Thoracic aorta (tissue), 2 donors: ENCODE data around the gene PCDHA8. TPM values are rescaled to one million over a fixed set of nuclear protein-coding genes. Genes with fewer than 3 reads are reported as not detected.

Experiments used
- ATAC-seq: fragments of 150-250 bp; one replicate; pipeline ENCODE4 v1.8.0; 2017; ENCODE audit warnings: low read depth; ENCODE audit not compliant: insufficient number of reproducible peaks, low FRiP score
- DNase-seq: peaks from one replicate; pipeline ENCODE4 v3.0.0-alpha.2; 2020; ENCODE audit warnings: low spot score
- H3K27ac ChIP-seq, 2 donors: fragments of 200-600 bp; sonication (generic); 1 replicate in 1 of 2; 2 replicates in 1 of 2; pipeline ENCODE4 v1.5.1; 2016; ENCODE audit warnings: mild to moderate bottlenecking in 2 of 2, moderate library complexity in 2 of 2
- H3K27me3 ChIP-seq: fragments of 200-600 bp; sonication (generic); replicated peaks from 2 replicates; pipeline ENCODE4 v1.6.0; 2016; ENCODE audit warnings: mild to moderate bottlenecking; ENCODE audit not compliant: insufficient read depth
- H3K36me3 ChIP-seq: fragments of 200-600 bp; sonication (generic); one replicate; pipeline ENCODE4 v1.5.1; 2016
- H3K4me1 ChIP-seq, 2 donors: fragments of 200-600 bp; sonication (generic); 1 replicate in 1 of 2; 2 replicates in 1 of 2; pipeline versions ENCODE4 v1.5.1 to v1.6.0; 2016; ENCODE audit warnings: low read depth in 2 of 2, mild to moderate bottlenecking in 1 of 2; ENCODE audit not compliant: control insufficient read depth in 1 of 2
- H3K4me3 ChIP-seq: fragments of 200-600 bp; sonication (generic); 2 replicates; pipeline ENCODE4 v1.5.1; 2016; ENCODE audit warnings: mild to moderate bottlenecking
- H3K9me3 ChIP-seq: fragments of 200-600 bp; sonication (generic); 2 replicates; pipeline ENCODE4 v1.5.1; 2016
- total RNA-seq, 2 donors: library from RNA; depleted of rRNA; stranded (reverse); fragments of >200 nt; gene quantifications; one replicate each; pipeline versions ENCODE4 v1.1.0 to v1.2.3, GENCODE V29; 2016
- TF ChIP-seq, protein P1 (sequence below): fragments of 200-600 bp; sonication (generic); IDR thresholded peaks from one replicate; pipeline ENCODE4 v1.5.1; 2019; ENCODE audit warnings: antibody characterized with exemption

The PCDHA8 gene
- total RNA-seq, 2 donors from 2014 or later = 0.14 TPM; not detected in 1

DNA sequence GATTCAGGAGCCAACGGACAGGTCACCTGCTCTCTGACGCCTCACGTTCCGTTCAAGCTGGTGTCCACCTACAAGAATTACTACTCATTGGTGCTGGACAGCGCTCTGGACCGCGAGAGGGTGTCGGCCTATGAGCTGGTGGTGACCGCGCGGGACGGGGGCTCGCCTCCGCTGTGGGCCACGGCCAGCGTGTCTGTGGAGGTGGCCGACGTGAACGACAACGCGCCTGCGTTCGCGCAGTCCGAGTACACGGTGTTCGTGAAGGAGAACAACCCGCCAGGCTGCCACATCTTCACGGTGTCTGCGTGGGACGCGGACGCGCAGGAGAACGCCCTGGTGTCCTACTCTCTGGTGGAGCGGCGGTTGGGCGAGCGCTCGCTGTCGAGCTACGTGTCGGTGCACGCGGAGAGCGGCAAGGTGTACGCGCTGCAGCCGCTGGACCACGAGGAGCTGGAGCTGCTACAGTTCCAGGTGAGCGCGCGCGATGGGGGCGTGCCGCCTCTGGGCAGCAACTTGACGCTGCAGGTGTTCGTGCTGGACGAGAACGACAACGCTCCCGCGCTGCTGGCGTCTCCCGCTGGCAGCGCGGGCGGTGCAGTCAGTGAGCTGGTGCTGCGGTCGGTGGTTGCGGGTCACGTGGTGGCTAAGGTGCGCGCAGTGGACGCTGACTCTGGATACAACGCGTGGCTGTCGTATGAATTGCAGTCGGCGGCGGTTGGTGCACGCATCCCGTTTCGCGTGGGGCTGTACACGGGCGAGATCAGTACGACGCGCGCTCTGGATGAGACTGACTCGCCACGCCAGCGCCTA is 16.4 kb downstream of the PCDHA8 start:
- Histone ChIP-seq H3K4me3 (no peak overlapping the region), H3K9me3 (peaks cover 30% of the 10 kb centered on the region), H3K36me3 (no peaks in the 10 kb centered on the region), H3K27me3 (no peaks in the 10 kb centered on the region), H3K27ac (no peak overlapping the region), H3K4me1 (no peaks in the 10 kb centered on the region)
- TF ChIP-seq, protein P1, sequence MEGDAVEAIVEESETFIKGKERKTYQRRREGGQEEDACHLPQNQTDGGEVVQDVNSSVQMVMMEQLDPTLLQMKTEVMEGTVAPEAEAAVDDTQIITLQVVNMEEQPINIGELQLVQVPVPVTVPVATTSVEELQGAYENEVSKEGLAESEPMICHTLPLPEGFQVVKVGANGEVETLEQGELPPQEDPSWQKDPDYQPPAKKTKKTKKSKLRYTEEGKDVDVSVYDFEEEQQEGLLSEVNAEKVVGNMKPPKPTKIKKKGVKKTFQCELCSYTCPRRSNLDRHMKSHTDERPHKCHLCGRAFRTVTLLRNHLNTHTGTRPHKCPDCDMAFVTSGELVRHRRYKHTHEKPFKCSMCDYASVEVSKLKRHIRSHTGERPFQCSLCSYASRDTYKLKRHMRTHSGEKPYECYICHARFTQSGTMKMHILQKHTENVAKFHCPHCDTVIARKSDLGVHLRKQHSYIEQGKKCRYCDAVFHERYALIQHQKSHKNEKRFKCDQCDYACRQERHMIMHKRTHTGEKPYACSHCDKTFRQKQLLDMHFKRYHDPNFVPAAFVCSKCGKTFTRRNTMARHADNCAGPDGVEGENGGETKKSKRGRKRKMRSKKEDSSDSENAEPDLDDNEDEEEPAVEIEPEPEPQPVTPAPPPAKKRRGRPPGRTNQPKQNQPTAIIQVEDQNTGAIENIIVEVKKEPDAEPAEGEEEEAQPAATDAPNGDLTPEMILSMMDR = no peak
- ATAC-seq (no peak), DNase-seq (no peak)

DNA sequence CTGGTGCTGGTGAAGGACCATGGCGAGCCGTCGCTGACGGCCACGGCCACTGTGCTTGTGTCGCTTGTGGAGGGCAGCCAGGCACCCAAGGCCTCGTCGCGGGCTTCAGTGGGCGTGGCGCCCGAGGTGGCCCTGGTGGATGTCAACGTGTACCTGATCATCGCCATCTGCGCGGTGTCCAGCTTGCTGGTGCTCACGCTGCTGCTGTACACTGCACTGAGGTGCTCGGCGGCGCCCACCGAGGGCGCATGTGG is 16.9 kb downstream of the PCDHA8 start:
- Histone ChIP-seq H3K4me3 (no peak overlapping the region), H3K9me3 (peaks cover 30% of the 10 kb centered on the region), H3K36me3 (no peaks in the 10 kb centered on the region), H3K4me1 (no peaks in the 10 kb centered on the region), H3K27ac (no peak overlapping the region), H3K27me3 (no peaks in the 10 kb centered on the region)
- ATAC-seq = no peak
- no peak for DNase-seq
- TF ChIP-seq, protein P1 = no peak

DNA sequence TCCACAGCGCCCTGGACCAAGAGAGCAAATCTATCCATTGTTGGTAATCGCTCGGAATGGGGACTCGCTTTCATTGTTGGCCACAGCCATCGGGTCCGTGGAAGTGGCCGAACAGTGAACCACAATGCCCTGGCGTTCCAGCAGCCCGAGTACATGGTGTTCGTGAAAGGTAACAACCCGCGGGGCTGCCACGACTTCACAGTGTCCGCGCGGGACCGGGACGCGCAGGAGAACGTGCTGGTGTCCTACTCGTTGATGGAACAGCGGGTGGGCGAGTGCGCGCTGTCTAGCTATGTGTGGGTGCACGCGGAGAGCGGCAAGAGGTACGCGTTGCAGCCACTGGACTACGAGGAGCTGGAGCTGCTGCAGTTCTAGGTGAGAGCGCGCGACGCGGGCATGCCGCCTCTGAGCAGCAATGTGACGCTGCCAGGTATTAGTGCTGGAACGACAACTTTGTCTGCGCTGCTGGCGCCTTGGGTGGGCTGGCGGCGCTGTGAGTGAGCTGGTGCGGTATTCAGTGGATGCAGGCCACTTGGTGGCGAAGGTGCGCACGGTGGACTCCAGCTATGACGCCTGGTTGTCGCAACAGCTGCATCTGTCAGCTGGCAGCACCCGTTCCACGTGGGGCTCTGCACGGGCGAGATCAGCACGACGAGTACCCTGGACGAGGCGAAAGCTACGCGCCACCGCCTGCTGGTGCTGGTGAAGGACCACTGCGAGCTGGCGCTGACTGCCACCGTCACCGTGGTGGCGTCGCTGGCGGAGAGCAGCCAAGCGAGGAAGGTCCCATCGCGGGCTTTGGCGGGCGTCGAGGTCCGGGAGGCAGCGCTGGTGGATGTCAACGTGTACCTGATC is 21.7 kb downstream of the PCDHA8 start:
- Histone ChIP-seq H3K27ac (no peak overlapping the region), H3K4me3 (no peak overlapping the region), H3K9me3 (peaks cover 23% of the 10 kb centered on the region), H3K4me1 (no peaks in the 10 kb centered on the region), H3K27me3 (no peaks in the 10 kb centered on the region), H3K36me3 (no peaks in the 10 kb centered on the region)
- ATAC-seq (no peak), DNase-seq (no peak)
- TF ChIP-seq, protein P1 = no peak

- Histone ChIP-seq H3K9me3 (peaks cover 12% of the 10 kb centered on the region), H3K27me3 (no peaks in the 10 kb centered on the region), H3K4me3 (no peak within 1 kb of the TSS), H3K4me1 (no peaks in the 10 kb centered on the region), H3K27ac (no peak within 1 kb of the TSS), H3K36me3 (no peaks in the 10 kb centered on the region)
- no peak for DNase-seq
- TF ChIP-seq, protein P1 = no peak
- ATAC-seq = no peak
Observed at GRCh38 chr5:140868721-140869554, 28.0 kb downstream of the PCDHA8 start, which contains the start of gene PCDHA11. TSS of gene PCDHA11 (plus strand) at chr5:140868957. CDS start at chr5:140869104, 147 bp downstream.

DNA sequence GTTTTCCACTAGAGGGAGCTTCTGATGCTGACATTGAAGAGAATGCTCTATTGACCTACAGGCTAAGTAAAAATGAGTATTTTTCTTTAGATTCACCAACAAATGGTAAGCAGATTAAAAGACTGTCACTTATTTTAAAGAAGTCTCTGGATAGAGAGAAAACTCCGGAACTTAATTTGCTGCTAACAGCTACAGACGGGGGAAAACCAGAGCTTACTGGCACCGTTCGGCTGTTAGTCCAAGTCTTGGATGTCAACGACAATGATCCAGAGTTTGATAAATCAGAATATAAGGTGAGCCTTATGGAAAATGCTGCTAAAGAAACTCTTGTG is 28.5 kb downstream of the PCDHA8 start:
- Histone ChIP-seq H3K27ac (no peak overlapping the region), H3K27me3 (no peaks in the 10 kb centered on the region), H3K36me3 (no peaks in the 10 kb centered on the region), H3K4me1 (no peaks in the 10 kb centered on the region), H3K9me3 (peaks cover 12% of the 10 kb centered on the region), H3K4me3 (no peak overlapping the region)
- TF ChIP-seq, protein P1 = no peak
- DNase-seq = no peak
- ATAC-seq = no peak
